ENCODE results near the gene KIAA0753. TPM values are rescaled to one million over a fixed set of nuclear protein-coding genes. Genes with fewer than 3 reads are reported as not detected.

Gene KIAA0753
- total and polyA plus RNA-seq, 2 of the 8 experiments (the other 6 are each of a cell fraction or from before 2014, with no cell fraction given) = 5.0 to 27.1 TPM

GRCh38 chr17:6633263-6633662 lies 7.2 kb downstream of the KIAA0753 start:
- Histone ChIP-seq H3K27me3 (replicated peaks in 1 of 4; ENCODE audit: control insufficient read depth in 3 of 4, extremely low read depth in 1 of 4, insufficient read depth in 3 of 4, low read length in 3 of 4) (no peaks in the 10 kb centered on the region), H4K8ac (ENCODE audit: extremely low read depth, insufficient read depth, low read length) (no peak overlapping the region), H2BK120ac (replicated peaks; ENCODE audit: low read depth, low read length) (no peak overlapping the region), H4K20me1 (replicated peaks in 1 of 2; ENCODE audit: control insufficient read depth in 1 of 2, insufficient read depth in 2 of 2, low read length in 2 of 2) (peaks cover 0 to 3% of the 10 kb centered on the region in 2 experiments), H3K23ac (ENCODE audit: insufficient read length) (no peak overlapping the region), H3K27ac (ENCODE audit: low read depth, low read length) (no peak overlapping the region), H3K23me2 (ENCODE audit: low read depth, low read length) (no peaks in the 10 kb centered on the region), H3K79me2 (ENCODE audit: control insufficient read depth in 1 of 2, insufficient read depth in 2 of 2, low read length in 2 of 2) (0 out of 4 replicates have a peak, but pooled peaks cover 0 to 7% of the 10 kb centered on the region in 2 experiments), H2BK12ac (ENCODE audit: low read depth, low read length) (no peak overlapping the region), H3K36me3 (ENCODE audit: control insufficient read depth in 2 of 4, insufficient read depth in 4 of 4, low read length in 3 of 4) (peaks cover 13 to 29% (median 25%) of the 10 kb centered on the region in 4 experiments; a peak in 7 of 8 replicates), H3K14ac (ENCODE audit: insufficient read length) (no peak overlapping the region), H4K5ac (ENCODE audit: insufficient read length, low read depth, low read length) (no peak overlapping the region), H3K79me1 (ENCODE audit: low read depth, low read length) (0 out of 2 replicates have a peak, but pooled peaks cover 4% of the 10 kb centered on the region), H2AFZ (ENCODE audit: low read length) (no peak overlapping the region), H3K4me1 (replicated peaks in 1 of 4; ENCODE audit: control insufficient read depth in 3 of 4, insufficient read depth in 4 of 4, low read length in 3 of 4) (no peaks in the 10 kb centered on the region), H2BK15ac (ENCODE audit: low read length) (no peak overlapping the region), H2BK5ac (ENCODE audit: low read depth, low read length) (no peak overlapping the region), H2BK20ac (ENCODE audit: low read length) (no peak overlapping the region), H4K91ac (replicated peaks; ENCODE audit: insufficient read length, low read length) (no peak overlapping the region), H3K18ac (ENCODE audit: extremely low read depth, low read length) (no peak overlapping the region), H3K9me3 (ENCODE audit: insufficient read depth in 2 of 2, low read depth in 1 of 2, low read length in 1 of 2) (no peaks in the 10 kb centered on the region), H3K4me3 (ENCODE audit: extremely low read depth in 1 of 4, insufficient read depth in 2 of 4, low read depth in 3 of 4, low read length in 4 of 4) (no peak overlapping the region), H3K4me2 (ENCODE audit: insufficient read depth in 1 of 2, low read depth in 2 of 2, low read length in 2 of 2) (no peak overlapping the region), H3K9ac (replicated peaks in 1 of 4; ENCODE audit: extremely low read depth in 1 of 4, low read depth in 3 of 4, low read length in 3 of 4) (no peak overlapping the region), H3K4ac (replicated peaks; ENCODE audit: insufficient read length, low read depth, low read length) (no peak overlapping the region), H3K56ac (replicated peaks; ENCODE audit: insufficient read length, low read depth, low read length) (no peak overlapping the region), H2AK5ac (ENCODE audit: low read depth, low read length) (no peak overlapping the region)
- DNase-seq (ENCODE audit: low read depth in 1 of 2, low spot score in 2 of 2) = no peak
- CTCF ChIA-PET (ENCODE audit: partially characterized antibody) = interaction anchor here (0.7 kb wide), 1 partner anchor 297 kb away, joined by 4 read pairs; no protein-coding TSS in a partner anchor
- POLR2A ChIA-PET (ENCODE audit: partially characterized antibody) = no interaction called here
- no peak for FAIRE-seq
- 87% methylated on average over 3 of the region's 3 CpGs; no CpG with 5 or more reads in 1 of the 2 experiments for WGBS, 2 experiments (ENCODE audit: extremely low coverage in 1 of 2, insufficient coverage in 1 of 2, insufficient read length in 1 of 2, insufficient replicate concordance in 2 of 2, low coverage in 1 of 2, low lambda C conversion rate in 2 of 2, missing lambda C conversion rate in 1 of 2)
- TF ChIP-seq ATF2 (IDR thresholded peaks at IDR 0.05; ENCODE audit: low read length) (no peak), SIX5 (IDR thresholded peaks at IDR 0.05; ENCODE audit: low read depth, low read length) (no peak), JUN (IDR thresholded peaks at IDR 0.05; ENCODE audit: low read depth, low read length) (no peak), TAF1 (IDR thresholded peaks at IDR 0.05; ENCODE audit: low read depth, low read length) (no peak)
